DND-41 (cell line): ENCODE measurements around the gene ZFYVE16.

Source experiments
- EZH2 ChIP-seq: IDR thresholded peaks from 3 replicates; pipeline ENCODE4 v1.6.1; 2012; ENCODE audit warnings: borderline replicate concordance, low read depth, mild to moderate bottlenecking, moderate library complexity, low read length, inconsistent platforms; ENCODE audit not compliant: severe bottlenecking
- TF ChIP-seq, protein P1 (sequence below): IDR thresholded peaks from 2 replicates; pipeline ENCODE4 v1.5.1; 2012; ENCODE audit warnings: borderline replicate concordance, low read length, moderate library complexity, mild to moderate bottlenecking; ENCODE audit not compliant: poor library complexity, severe bottlenecking; ENCODE audit errors: extremely low read depth

DNA sequence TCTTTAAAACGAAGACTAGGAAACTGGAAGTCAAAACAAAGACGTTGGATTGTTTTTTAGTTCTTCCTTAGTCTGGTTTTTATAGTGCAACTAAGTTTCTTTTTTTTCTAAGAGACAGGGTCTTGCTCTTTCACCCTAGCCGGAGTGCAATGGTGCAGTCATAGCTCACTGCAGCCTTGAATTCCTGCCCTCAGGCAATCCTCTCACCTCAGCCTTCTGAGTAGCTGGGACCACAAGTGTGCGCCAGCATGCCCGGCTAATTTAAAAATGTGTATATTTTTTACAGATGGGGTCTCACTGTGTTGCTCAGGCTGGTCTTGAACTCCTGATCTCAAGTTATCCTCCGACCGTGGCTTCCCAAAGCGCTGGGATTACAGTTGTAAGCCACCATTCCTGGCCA is 27.6 kb downstream of the ZFYVE16 start:
- TF ChIP-seq, protein P1, sequence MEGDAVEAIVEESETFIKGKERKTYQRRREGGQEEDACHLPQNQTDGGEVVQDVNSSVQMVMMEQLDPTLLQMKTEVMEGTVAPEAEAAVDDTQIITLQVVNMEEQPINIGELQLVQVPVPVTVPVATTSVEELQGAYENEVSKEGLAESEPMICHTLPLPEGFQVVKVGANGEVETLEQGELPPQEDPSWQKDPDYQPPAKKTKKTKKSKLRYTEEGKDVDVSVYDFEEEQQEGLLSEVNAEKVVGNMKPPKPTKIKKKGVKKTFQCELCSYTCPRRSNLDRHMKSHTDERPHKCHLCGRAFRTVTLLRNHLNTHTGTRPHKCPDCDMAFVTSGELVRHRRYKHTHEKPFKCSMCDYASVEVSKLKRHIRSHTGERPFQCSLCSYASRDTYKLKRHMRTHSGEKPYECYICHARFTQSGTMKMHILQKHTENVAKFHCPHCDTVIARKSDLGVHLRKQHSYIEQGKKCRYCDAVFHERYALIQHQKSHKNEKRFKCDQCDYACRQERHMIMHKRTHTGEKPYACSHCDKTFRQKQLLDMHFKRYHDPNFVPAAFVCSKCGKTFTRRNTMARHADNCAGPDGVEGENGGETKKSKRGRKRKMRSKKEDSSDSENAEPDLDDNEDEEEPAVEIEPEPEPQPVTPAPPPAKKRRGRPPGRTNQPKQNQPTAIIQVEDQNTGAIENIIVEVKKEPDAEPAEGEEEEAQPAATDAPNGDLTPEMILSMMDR = no peak
- TF ChIP-seq EZH2 = no peak
